Measurements from ENCODE around the gene ATP5F1E.

GRCh38 chr20:59042151-59042795 lies 10.1 kb upstream of the ATP5F1E start, which contains the start of gene PRELID3B:
- no peak for TF ChIP-seq CTCF (IDR thresholded peaks at IDR 0.05)
- TF ChIP-seq POLR2A (IDR thresholded peaks at IDR 0.05), result no peak

Data from lower leg skin (tissue), 3 donors.